HepG2 (cell line): ENCODE data around the gene NEK11. TPM values are rescaled to one million over a fixed set of nuclear protein-coding genes. Genes with fewer than 3 reads are reported as not detected.

Source experiments
- AKNA ChIP-seq: sonication (generic); formaldehyde crosslinking; IDR thresholded peaks from 2 replicates; pipeline ENCODE4 v1.4.0; 2020; ENCODE audit warnings: missing genetic modification reagents, borderline replicate concordance
- GATAD1 ChIP-seq: IDR thresholded peaks from 2 replicates; pipeline ENCODE4 v1.6.1; 2016; ENCODE audit warnings: missing genetic modification reagents, missing compliant biosample characterization
- HNF1B ChIP-seq: sonication (generic); formaldehyde crosslinking; IDR thresholded peaks from 2 replicates; pipeline ENCODE4 v1.5.1; 2020; ENCODE audit warnings: mild to moderate bottlenecking, moderate library complexity, missing genetic modification reagents
- IRF1 ChIP-seq: sonication (generic); formaldehyde crosslinking; IDR thresholded peaks from 2 replicates; pipeline ENCODE4 v1.4.0; 2020; ENCODE audit warnings: low read depth, mild to moderate bottlenecking, missing genetic modification reagents
- KDM3A ChIP-seq: IDR thresholded peaks from 2 replicates; pipeline ENCODE4 v1.6.1; 2018; ENCODE audit warnings: low read depth, missing compliant biosample characterization
- NR2C2 ChIP-seq: sonication (generic); formaldehyde crosslinking; IDR thresholded peaks from 2 replicates; pipeline ENCODE4 v1.4.0; 2020; ENCODE audit warnings: missing genetic modification reagents, mild to moderate bottlenecking, moderate library complexity, borderline replicate concordance
- PCBP2 ChIP-seq: fragments of 200-400 bp; formaldehyde crosslinking; optimal IDR thresholded peaks from 2 replicates; pipeline ENCODE3; 2018; ENCODE audit warnings: low read length, low read depth; ENCODE audit not compliant: poor library complexity, severe bottlenecking
- PRMT3 ChIP-seq: sonication (generic); formaldehyde crosslinking; IDR thresholded peaks from 2 replicates; pipeline ENCODE4 v1.8.1; 2022; ENCODE audit warnings: low read depth, mild to moderate bottlenecking, moderate library complexity, missing genetic modification reagents, borderline replicate concordance
- RNF2 ChIP-seq: fragments of 450-650 bp; conservative IDR thresholded peaks from 2 replicates; pipeline ENCODE4 v1.6.1; 2016; ENCODE audit warnings: low read depth
- SRY ChIP-seq: sonication (generic); formaldehyde crosslinking; IDR thresholded peaks from 2 replicates; pipeline ENCODE4 v1.8.0; 2022; ENCODE audit warnings: mild to moderate bottlenecking, missing genetic modification reagents
- ZBTB37 ChIP-seq: sonication (generic); formaldehyde crosslinking; IDR thresholded peaks from 2 replicates; pipeline ENCODE4 v1.4.0; 2020; ENCODE audit warnings: mild to moderate bottlenecking, missing genetic modification reagents
- ZNF18 ChIP-seq: sonication (generic); formaldehyde crosslinking; IDR thresholded peaks from 2 replicates; pipeline ENCODE4 v1.8.0; 2022; ENCODE audit warnings: mild to moderate bottlenecking, missing genetic modification reagents; ENCODE audit not compliant: insufficient replicate concordance
- ZNF367 ChIP-seq: sonication (generic); formaldehyde crosslinking; IDR thresholded peaks from 2 replicates; pipeline ENCODE4 v1.4.0; 2020; ENCODE audit warnings: missing genetic modification reagents, borderline replicate concordance
- ZNF674 ChIP-seq: sonication (generic); formaldehyde crosslinking; IDR thresholded peaks from 2 replicates; pipeline ENCODE4 v1.5.0; 2020; ENCODE audit warnings: low read depth, mild to moderate bottlenecking, missing genetic modification reagents
- ZNF709 ChIP-seq: sonication (generic); formaldehyde crosslinking; IDR thresholded peaks from 2 replicates; pipeline ENCODE4 v1.5.0; 2020; ENCODE audit warnings: mild to moderate bottlenecking, missing genetic modification reagents
- ZNF839 ChIP-seq: sonication (generic); formaldehyde crosslinking; IDR thresholded peaks from 2 replicates; pipeline ENCODE4 v1.4.0; 2020; ENCODE audit warnings: missing genetic modification reagents, mild to moderate bottlenecking, borderline replicate concordance
- ZSCAN21 ChIP-seq: sonication (generic); formaldehyde crosslinking; IDR thresholded peaks from 2 replicates; pipeline ENCODE4 v1.8.0; 2022; ENCODE audit warnings: mild to moderate bottlenecking, missing genetic modification reagents, moderate library complexity, borderline replicate concordance
- polyA plus RNA-seq, 8 experiments: library from polyadenylated mRNA; depleted of rRNA in 3 of 8; stranded (reverse) in 7 of 8; unstranded in 1 of 8; fragments of >200 nt; fragmentation: Illumina TruSeq in 4 of 8; extraction: Trizol in 4 of 8; gene quantifications; 2 replicates each; pipeline versions ENCODE4 v1.2.1 to v1.2.3, GENCODE V29; 2011 to 2016; ENCODE audit warnings: low read depth in 4 of 8, missing spikeins in 1 of 8, mixed read lengths in 1 of 8; ENCODE audit not compliant: insufficient read depth in 1 of 8
- total RNA-seq, 5 experiments: library from RNA; depleted of rRNA; stranded (reverse); fragments of >200 nt; fragmentation: Illumina TruSeq; extraction: Trizol; gene quantifications; 2 replicates each; pipeline ENCODE4 v1.2.3, GENCODE V29; 2016; ENCODE audit warnings: low read depth in 1 of 5

The NEK11 gene
- total and polyA plus RNA-seq, 2 of the 13 experiments (the other 11 are each of a cell fraction or from before 2014, with no cell fraction given): 0.95 to 2.2 TPM

- TF ChIP-seq IRF1 (CRISPR knock-in tag) (no peak), SRY (CRISPR knock-in tag) (no peak; the same call in 1 of the 2 replicates), ZNF839 (CRISPR knock-in tag) (no peak), HNF1B (CRISPR knock-in tag) (peak; percentile 80; the same call in 1 of the 2 replicates), ZNF367 (CRISPR knock-in tag) (0 out of 2 replicates have a peak, but pooled peaks have one; percentile 50), ZSCAN21 (CRISPR knock-in tag) (peak; percentile 69), NR2C2 (no peak; the same call in 1 of the 2 replicates), ZNF709 (CRISPR knock-in tag) (peak; percentile 69), GATAD1 (CRISPR knock-in tag) (peak; percentile 73; the same call in 1 of the 2 replicates), ZBTB37 (no peak), PRMT3 (CRISPR knock-in tag) (no peak), AKNA (CRISPR knock-in tag) (no peak), KDM3A (CRISPR knock-in tag) (peak; percentile 64; the same call in 1 of the 2 replicates), RNF2 (peak; percentile 74), PCBP2 (no peak), ZNF18 (CRISPR knock-in tag) (no peak), ZNF674 (CRISPR knock-in tag) (no peak)
Measured at GRCh38 chr3:131381445-131382291, 355.0 kb downstream of the NEK11 start, which contains the start of gene NUDT16 (continued).
